Osteoblast (primary cell): ENCODE measurements around the gene LAMA5. TPM values are rescaled to one million over a fixed set of nuclear protein-coding genes. Genes with fewer than 3 reads are reported as not detected.

Source experiments
- DNase-seq: peaks from one replicate; pipeline ENCODE4 v3.0.0; 2011; ENCODE audit warnings: low spot score, mixed read lengths; ENCODE audit not compliant: insufficient read length; ENCODE audit errors: missing footprints
- H2AFZ ChIP-seq: 2 replicates; pipeline ENCODE4 v1.6.0; 2011; ENCODE audit warnings: mild to moderate bottlenecking, low read length
- H3K27ac ChIP-seq: 2 replicates; pipeline ENCODE4 v1.5.1; 2011; ENCODE audit warnings: mild to moderate bottlenecking, low read depth, low read length, moderate library complexity
- H3K27me3 ChIP-seq: 2 replicates; pipeline ENCODE4 v1.6.0; 2012; ENCODE audit warnings: mild to moderate bottlenecking, control low read depth, inconsistent platforms, low read length, moderate library complexity; ENCODE audit not compliant: insufficient read depth
- H3K36me3 ChIP-seq: 2 replicates; pipeline ENCODE4 v1.5.1; 2011; ENCODE audit warnings: mild to moderate bottlenecking, low read length, control low read depth, moderate library complexity; ENCODE audit not compliant: insufficient read depth
- H3K4me1 ChIP-seq: 2 replicates; pipeline ENCODE4 v1.5.1; 2011; ENCODE audit warnings: mild to moderate bottlenecking, low read length, control low read depth, moderate library complexity; ENCODE audit not compliant: insufficient read depth
- H3K4me2 ChIP-seq: 2 replicates; pipeline ENCODE4 v1.6.0; 2011; ENCODE audit warnings: mild to moderate bottlenecking, low read length; ENCODE audit not compliant: insufficient read depth
- H3K4me3 ChIP-seq: fragments of 200-600 bp; sonication (generic); 3 replicates; pipeline ENCODE4 v1.5.1; 2012; ENCODE audit warnings: mild to moderate bottlenecking, low read length, inconsistent platforms; ENCODE audit not compliant: insufficient read depth
- H3K79me2 ChIP-seq: 2 replicates; pipeline ENCODE4 v1.6.0; 2012; ENCODE audit warnings: mild to moderate bottlenecking, low read length, control low read depth, inconsistent platforms; ENCODE audit not compliant: insufficient read depth
- H3K9me3 ChIP-seq: 2 replicates; pipeline ENCODE4 v1.5.1; 2011; ENCODE audit warnings: low read depth, low read length, control low read depth
- H4K20me1 ChIP-seq: 2 replicates; pipeline ENCODE4 v1.6.0; 2012; ENCODE audit warnings: mild to moderate bottlenecking, low read length, control low read depth; ENCODE audit not compliant: insufficient read depth
- CTCF ChIP-seq: IDR thresholded peaks from 2 replicates; pipeline ENCODE4 v1.5.1; 2011; ENCODE audit warnings: mild to moderate bottlenecking, low read depth, low read length, moderate library complexity; ENCODE audit errors: extremely low read depth
- total RNA-seq: library from RNA; depleted of rRNA; stranded (reverse); fragments of >200 nt; gene quantifications from 2 replicates; pipeline ENCODE4 v1.2.3, GENCODE V29; 2012

The LAMA5 gene
- total RNA-seq, 1 donor: 2.2 TPM

- H3K27ac ChIP-seq: no peak overlapping the region
- no peaks in the 10 kb centered on the region for H3K27me3 ChIP-seq
- no peak for TF ChIP-seq CTCF
- H3K4me1 ChIP-seq: peaks cover 17% of the 10 kb centered on the region
- H3K79me2 ChIP-seq: no peaks in the 10 kb centered on the region
- no peaks in the 10 kb centered on the region for H3K9me3 ChIP-seq
- no peak overlapping the region for H2AFZ ChIP-seq
- no peak for DNase-seq
- no peaks in the 10 kb centered on the region for H4K20me1 ChIP-seq
- no peaks in the 10 kb centered on the region for H3K36me3 ChIP-seq
- no peak overlapping the region for H3K4me3 ChIP-seq
- H3K4me2 ChIP-seq: no peak overlapping the region
Observed at GRCh38 chr20:62351469-62352401, 15.4 kb downstream of the LAMA5 start.

- H2AFZ ChIP-seq: no peak overlapping the region
- no peak overlapping the region for H3K27ac ChIP-seq
- H3K4me1 ChIP-seq: peaks cover 8% of the 10 kb centered on the region
- H3K9me3 ChIP-seq: no peaks in the 10 kb centered on the region
- H4K20me1 ChIP-seq: no peaks in the 10 kb centered on the region
- no peaks in the 10 kb centered on the region for H3K36me3 ChIP-seq
- no peak overlapping the region for H3K4me2 ChIP-seq
- DNase-seq: no peak
- no peak for TF ChIP-seq CTCF
- H3K27me3 ChIP-seq: no peaks in the 10 kb centered on the region
- no peaks in the 10 kb centered on the region for H3K79me2 ChIP-seq
- no peak overlapping the region for H3K4me3 ChIP-seq
Observed at GRCh38 chr20:62350629-62351422, 16.3 kb downstream of the LAMA5 start.

GRCh38 chr20:62350098-62350628, 16.9 kb downstream of the LAMA5 start:
- DNase-seq: no peak
- no peaks in the 10 kb centered on the region for H3K36me3 ChIP-seq
- no peak overlapping the region for H3K4me3 ChIP-seq
- no peak for TF ChIP-seq CTCF
- H3K27me3 ChIP-seq: no peaks in the 10 kb centered on the region
- H3K27ac ChIP-seq: no peak overlapping the region
- H4K20me1 ChIP-seq: no peaks in the 10 kb centered on the region
- no peaks in the 10 kb centered on the region for H3K79me2 ChIP-seq
- H3K9me3 ChIP-seq: no peaks in the 10 kb centered on the region
- no peak overlapping the region for H2AFZ ChIP-seq
- no peak overlapping the region for H3K4me2 ChIP-seq
- peaks cover 2% of the 10 kb centered on the region for H3K4me1 ChIP-seq
